ENCODE measurements around the gene NAV2. TPM values are rescaled to one million over a fixed set of nuclear protein-coding genes. Genes with fewer than 3 reads are reported as not detected.

The NAV2 gene
- total RNA-seq, 1 experiment from 2014 or later = 2.1 TPM

DNA sequence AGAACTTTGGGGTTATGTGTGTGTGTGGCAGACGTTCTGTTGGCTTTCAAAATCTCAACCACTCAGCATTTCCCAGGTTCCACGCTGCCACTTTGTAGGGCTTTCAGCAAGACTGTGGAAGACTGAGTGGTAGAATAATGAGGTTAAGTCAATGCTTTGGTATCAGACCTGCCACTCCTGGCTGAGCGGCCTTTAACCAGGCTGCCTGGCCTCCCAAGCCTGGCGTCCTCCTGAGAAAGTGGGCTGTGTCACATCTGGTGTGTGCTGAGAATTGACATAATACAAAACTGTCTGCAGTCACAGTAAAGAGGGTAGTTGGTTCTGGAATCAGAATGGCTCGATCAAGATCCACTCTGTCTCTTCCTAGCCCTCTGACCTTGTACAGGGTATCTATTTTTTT lies 321.2 kb downstream of the NAV2 start:
- no peak overlapping the region for H3K9ac ChIP-seq (ENCODE audit: low read length)
- ATAC-seq (no peak), DNase-seq (ENCODE audit: low read depth, low spot score) (no peak)
- no peaks in the 10 kb centered on the region for H4K20me1 ChIP-seq (ENCODE audit: insufficient read depth)
- CTCF ChIA-PET = no interaction called here
- no peak overlapping the region for H3K27ac ChIP-seq (ENCODE audit: low read depth, low read length)
- no peaks in the 10 kb centered on the region for H3K36me3 ChIP-seq (ENCODE audit: control insufficient read depth in 1 of 2, insufficient read depth in 2 of 2, low read length in 2 of 2)
- TF ChIP-seq, protein P1, sequence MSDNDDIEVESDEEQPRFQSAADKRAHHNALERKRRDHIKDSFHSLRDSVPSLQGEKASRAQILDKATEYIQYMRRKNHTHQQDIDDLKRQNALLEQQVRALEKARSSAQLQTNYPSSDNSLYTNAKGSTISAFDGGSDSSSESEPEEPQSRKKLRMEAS (IDR thresholded peaks at IDR 0.05) = no peak
- TF ChIP-seq ZNF274 (IDR thresholded peaks at IDR 0.05; ENCODE audit: low read depth, low read length) = no peak
- no peak for TF ChIP-seq EZH2phosphoT487 (IDR thresholded peaks at IDR 0.05; ENCODE audit: borderline replicate concordance)
- no peak for TF ChIP-seq FOSL1 (IDR thresholded peaks at IDR 0.05; ENCODE audit: low read depth)
- TF ChIP-seq SRF (IDR thresholded peaks at IDR 0.05; ENCODE audit: low read depth) = no peak
- TF ChIP-seq CEBPB (IDR thresholded peaks at IDR 0.05; ENCODE audit: low read depth) = no peak
- TF ChIP-seq JUND (IDR thresholded peaks at IDR 0.05) = no peak
- TF ChIP-seq, protein P2, sequence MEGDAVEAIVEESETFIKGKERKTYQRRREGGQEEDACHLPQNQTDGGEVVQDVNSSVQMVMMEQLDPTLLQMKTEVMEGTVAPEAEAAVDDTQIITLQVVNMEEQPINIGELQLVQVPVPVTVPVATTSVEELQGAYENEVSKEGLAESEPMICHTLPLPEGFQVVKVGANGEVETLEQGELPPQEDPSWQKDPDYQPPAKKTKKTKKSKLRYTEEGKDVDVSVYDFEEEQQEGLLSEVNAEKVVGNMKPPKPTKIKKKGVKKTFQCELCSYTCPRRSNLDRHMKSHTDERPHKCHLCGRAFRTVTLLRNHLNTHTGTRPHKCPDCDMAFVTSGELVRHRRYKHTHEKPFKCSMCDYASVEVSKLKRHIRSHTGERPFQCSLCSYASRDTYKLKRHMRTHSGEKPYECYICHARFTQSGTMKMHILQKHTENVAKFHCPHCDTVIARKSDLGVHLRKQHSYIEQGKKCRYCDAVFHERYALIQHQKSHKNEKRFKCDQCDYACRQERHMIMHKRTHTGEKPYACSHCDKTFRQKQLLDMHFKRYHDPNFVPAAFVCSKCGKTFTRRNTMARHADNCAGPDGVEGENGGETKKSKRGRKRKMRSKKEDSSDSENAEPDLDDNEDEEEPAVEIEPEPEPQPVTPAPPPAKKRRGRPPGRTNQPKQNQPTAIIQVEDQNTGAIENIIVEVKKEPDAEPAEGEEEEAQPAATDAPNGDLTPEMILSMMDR (IDR thresholded peaks at IDR 0.05 in 2 of 3, conservative IDR thresholded peaks at IDR 0.05 in 1 of 3; ENCODE audit: borderline replicate concordance in 1 of 3, insufficient read depth in 1 of 3, low read depth in 2 of 3, low read length in 2 of 3) = no peak
- no peak for TF ChIP-seq TCF7L2 (IDR thresholded peaks at IDR 0.05; ENCODE audit: borderline replicate concordance, extremely low read depth, insufficient read depth, insufficient read length)
- no peak for TF ChIP-seq CBX3 (IDR thresholded peaks at IDR 0.05; ENCODE audit: low read depth)
- no peak for TF ChIP-seq YY1 (IDR thresholded peaks at IDR 0.05; ENCODE audit: extremely low read depth, insufficient replicate concordance, low read depth, low read length)
- TF ChIP-seq, protein P3, sequence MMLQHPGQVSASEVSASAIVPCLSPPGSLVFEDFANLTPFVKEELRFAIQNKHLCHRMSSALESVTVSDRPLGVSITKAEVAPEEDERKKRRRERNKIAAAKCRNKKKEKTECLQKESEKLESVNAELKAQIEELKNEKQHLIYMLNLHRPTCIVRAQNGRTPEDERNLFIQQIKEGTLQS (IDR thresholded peaks at IDR 0.05) = no peak
- no peak for TF ChIP-seq RAD21 (IDR thresholded peaks at IDR 0.05; ENCODE audit: low read depth)
- TF ChIP-seq POLR2A (IDR thresholded peaks at IDR 0.05; ENCODE audit: borderline replicate concordance, extremely low read depth, insufficient read depth, insufficient read length) = no peak
- TF ChIP-seq ELF1 (IDR thresholded peaks at IDR 0.05; ENCODE audit: borderline replicate concordance, low read depth) = no peak
- POLR2A ChIA-PET = no interaction called here
- no peak overlapping the region for H3K4me2 ChIP-seq (ENCODE audit: low read length)
- no peaks in the 10 kb centered on the region for H3K9me2 ChIP-seq (ENCODE audit: insufficient read depth)
- no peaks in the 10 kb centered on the region for H3K4me1 ChIP-seq (ENCODE audit: control insufficient read depth in 1 of 2, insufficient read depth in 2 of 2, low read length in 2 of 2)
- intact Hi-C loops (cut with micrococcal nuclease) = no loop called here
- peaks cover 42% of the 10 kb centered on the region for H3K27me3 ChIP-seq (ENCODE audit: insufficient read depth, low read length)
- H2AFZ ChIP-seq (ENCODE audit: low read depth, low read length, poor library complexity, severe bottlenecking) = no peak overlapping the region
- no TSS peak for BruUV-seq (replicated peaks)
- H3K79me2 ChIP-seq (ENCODE audit: insufficient read depth, low read length) = no peaks in the 10 kb centered on the region
- H3K9me3 ChIP-seq (ENCODE audit: control insufficient read depth in 1 of 2, insufficient read depth in 1 of 2, low read depth in 1 of 2, low read length in 2 of 2) = no peaks in the 10 kb centered on the region
- RAD21 ChIA-PET (ENCODE audit: low non-redundant PET in 1 of 2, low total read pairs in 2 of 2, uncharacterized antibody in 2 of 2, unreplicated experiment in 2 of 2) = no interaction called here
- no peak overlapping the region for H3K4me3 ChIP-seq (replicated peaks in 1 of 2; ENCODE audit: low read depth in 1 of 2, low read length in 2 of 2)

Measured in HCT116 (cell line).